GM12864 (cell line): Measurements from ENCODE around the gene NDUFB8.

Experiments
- DNase-seq: peaks from one replicate; pipeline ENCODE4 v3.0.0-alpha.2; 2011; ENCODE audit warnings: low read depth
- H3K4me3 ChIP-seq: 2 replicates; pipeline ENCODE4 v1.5.1; 2011; ENCODE audit warnings: mild to moderate bottlenecking, low read depth, low read length, control low read depth
- CTCF ChIP-seq: IDR thresholded peaks from 2 replicates; pipeline ENCODE4 v1.5.1; 2011; ENCODE audit warnings: low read depth, mild to moderate bottlenecking, moderate library complexity, low read length, control low read depth, inconsistent platforms; ENCODE audit errors: missing control alignments

The NDUFB8 gene

GRCh38 chr10:100501423-100501822, 28.2 kb downstream of the NDUFB8 start:
- H3K4me3 ChIP-seq: no peak overlapping the region
- no peak for TF ChIP-seq CTCF
- DNase-seq: no peak

- no peak for TF ChIP-seq CTCF
- H3K4me3 ChIP-seq: no peak overlapping the region
- no peak for DNase-seq
Measured at GRCh38 chr10:100498059-100498458, 31.6 kb downstream of the NDUFB8 start.

GRCh38 chr10:100496567-100496966, 33.1 kb downstream of the NDUFB8 start:
- no peak overlapping the region for H3K4me3 ChIP-seq
- no peak for TF ChIP-seq CTCF
- DNase-seq: no peak

GRCh38 chr10:100490531-100490930, 39.1 kb downstream of the NDUFB8 start:
- DNase-seq: no peak
- no peak for TF ChIP-seq CTCF
- no peak overlapping the region for H3K4me3 ChIP-seq

GRCh38 chr10:100489396-100489795, 40.3 kb downstream of the NDUFB8 start:
- TF ChIP-seq CTCF: no peak
- DNase-seq: no peak
- no peak overlapping the region for H3K4me3 ChIP-seq

- no peak for DNase-seq
- TF ChIP-seq CTCF: no peak
Measured at GRCh38 chr10:100487529-100487928, 42.1 kb downstream of the NDUFB8 start.

GRCh38 chr10:100485801-100486495, 43.7 kb downstream of the NDUFB8 start:
- H3K4me3 ChIP-seq: no peak overlapping the region
- TF ChIP-seq CTCF: no peak
- no peak for DNase-seq

More at GRCh38 chr10:100487529-100487928, 42.1 kb downstream of the NDUFB8 start:
- H3K4me3 ChIP-seq: no peak overlapping the region
